Thymus (tissue), 11 donors: ENCODE results near the gene SAMD4B. TPM values are rescaled to one million over a fixed set of nuclear protein-coding genes. Genes with fewer than 3 reads are reported as not detected.

ENCODE experiments used
- DNase-seq, 9 donors: peaks; one replicate each; pipeline ENCODE4 v3.0.0-alpha.2; 2013; ENCODE audit warnings: low spot score in 9 of 9, low read depth in 6 of 9, missing footprints in 1 of 9
- H3K27ac ChIP-seq, 2 donors: one replicate each; pipeline ENCODE4 v1.5.1; 2013; ENCODE audit warnings: control low read depth in 1 of 2, low read depth in 1 of 2, low read length in 1 of 2, mild to moderate bottlenecking in 1 of 2, moderate library complexity in 1 of 2
- H3K27me3 ChIP-seq, 2 donors: one replicate each; pipeline ENCODE4 v1.5.1; 2013; ENCODE audit warnings: low read length in 1 of 2; ENCODE audit not compliant: control insufficient read depth in 2 of 2, insufficient read depth in 1 of 2
- H3K36me3 ChIP-seq, 2 donors: one replicate each; pipeline ENCODE4 v1.5.1; 2013; ENCODE audit warnings: low read length in 1 of 2, mild to moderate bottlenecking in 1 of 2, moderate library complexity in 1 of 2; ENCODE audit not compliant: control insufficient read depth in 2 of 2, insufficient read depth in 2 of 2
- H3K4me1 ChIP-seq, 2 donors: one replicate each; pipeline ENCODE4 v1.5.1; 2013; ENCODE audit warnings: low read length in 2 of 2; ENCODE audit not compliant: control insufficient read depth in 2 of 2, insufficient read depth in 2 of 2
- H3K4me3 ChIP-seq, 2 donors: one replicate each; pipeline ENCODE4 v1.5.1; 2013; ENCODE audit warnings: low read length in 2 of 2, control low read depth in 1 of 2, mild to moderate bottlenecking in 1 of 2
- H3K9me3 ChIP-seq, 2 donors: one replicate each; pipeline ENCODE4 v1.5.1; 2013; ENCODE audit warnings: low read length in 1 of 2, mild to moderate bottlenecking in 1 of 2; ENCODE audit not compliant: control insufficient read depth in 2 of 2, insufficient read depth in 1 of 2
- WGBS: extraction: QIAGEN DNeasy Blood & Tissue Kit; methylation state at CpG from one replicate; pipeline ENCODE4 v1.1.7; 2013; 5-methylcytosine and 5-hydroxymethylcytosine counted together
- polyA plus RNA-seq: library from polyadenylated mRNA; stranded (reverse); fragments of 200-250 nt; gene quantifications from one replicate; pipeline ENCODE4 v1.2.3, GENCODE V29; 2013
- total RNA-seq: library from RNA; stranded (reverse); fragments of 120-200 nt; gene quantifications from one replicate; pipeline ENCODE4 v1.2.4, GENCODE V29; 2013
- donor health status: healthy.

SAMD4B gene
- total and polyA plus RNA-seq, 2 donors: 11.7 to 64.9 TPM

DNA sequence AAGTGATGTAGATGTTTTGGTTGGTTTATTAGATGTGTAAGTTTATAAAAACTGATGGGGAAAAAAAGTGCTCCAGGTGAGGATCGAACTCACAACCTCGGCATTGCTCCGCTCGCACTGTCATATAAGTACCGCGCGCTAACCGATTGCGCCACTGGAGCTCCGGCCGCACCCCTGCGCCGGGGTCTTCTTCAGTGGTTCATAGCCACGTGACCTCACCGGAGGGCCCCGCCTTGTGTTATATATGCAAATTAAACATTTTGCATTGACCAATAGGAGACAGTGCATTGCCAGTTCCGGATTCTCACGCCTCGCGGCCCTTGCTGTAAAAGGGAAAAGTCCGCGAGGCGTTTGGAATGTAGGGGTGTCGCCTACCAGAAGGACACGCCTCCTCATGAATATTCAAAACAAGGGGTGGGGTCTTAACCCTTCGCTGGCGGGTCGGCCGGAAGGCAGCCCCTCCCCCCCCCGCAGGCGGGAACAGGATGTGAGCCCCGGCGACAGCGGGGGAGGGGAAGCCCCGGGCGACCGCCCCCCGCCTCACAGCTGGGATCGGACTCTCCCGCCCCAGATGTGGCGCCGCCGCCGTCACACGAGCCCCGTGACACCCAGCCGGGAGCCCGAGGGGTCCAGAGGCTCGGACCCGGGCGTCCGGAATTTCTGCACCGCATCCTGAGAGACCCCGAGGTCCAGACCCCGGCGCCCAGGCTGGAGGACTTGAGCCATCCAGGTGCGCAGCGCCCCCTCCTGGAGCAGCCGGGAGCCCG, 70.1 kb downstream of the SAMD4B start, which contains the start of gene PLEKHG2:
PLEKHG2 (plus strand) TSS at position 570 of the 767 bp plus-strand sequence. CDS start 1,418 bp downstream, outside the sequence.
- peaks cover 0 to 1% of the 10 kb centered on the region in 2 donors for H3K9me3 ChIP-seq
- DNase-seq: peak; percentile 93 to 100 (median 99)
- no peaks in the 10 kb centered on the region for H3K27me3 ChIP-seq
- H3K27ac ChIP-seq: peak within 1 kb of the TSS; percentile 99 to 100
- under 1% methylated on average over 60 of the region's 60 CpGs for WGBS
- H3K4me3 ChIP-seq: peak within 1 kb of the TSS; percentile 73 to 99
- peaks cover 22 to 57% of the 10 kb centered on the region in 2 donors for H3K4me1 ChIP-seq
- H3K36me3 ChIP-seq: peaks cover 26 to 40% of the 10 kb centered on the region in 2 donors

DNA sequence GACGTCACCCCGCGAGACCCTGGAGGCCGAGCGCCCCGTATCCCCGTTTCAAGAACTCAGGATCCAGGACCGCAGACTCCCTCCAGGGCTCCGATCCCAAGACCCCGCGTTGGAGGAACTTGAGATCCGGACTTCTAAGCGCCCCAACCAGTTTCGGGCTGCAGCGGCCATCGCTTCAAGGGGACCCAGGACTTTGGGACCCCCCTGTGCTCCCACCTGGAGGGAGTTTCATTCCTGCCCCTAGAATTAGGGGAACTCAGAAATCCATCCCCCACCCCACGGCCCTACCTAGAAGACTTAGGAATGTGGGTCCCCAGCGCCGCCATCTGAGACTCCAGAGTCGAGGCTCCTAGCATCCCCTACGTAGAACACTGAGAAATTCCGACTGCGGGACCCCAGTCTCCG, 70.6 kb downstream of the SAMD4B start:
- Histone ChIP-seq H3K36me3 (peaks cover 28 to 42% of the 10 kb centered on the region in 2 donors), H3K4me3 (peak overlapping the region; percentile 73 to 99), H3K4me1 (peaks cover 22 to 52% of the 10 kb centered on the region in 2 donors), H3K27me3 (no peaks in the 10 kb centered on the region), H3K9me3 (no peaks in the 10 kb centered on the region), H3K27ac (peak overlapping the region; percentile 89 to 97)
- peak in 1 of 9 donors; percentile 71 for DNase-seq
- WGBS: 0% methylated on average over 24 of the region's 24 CpGs

DNA sequence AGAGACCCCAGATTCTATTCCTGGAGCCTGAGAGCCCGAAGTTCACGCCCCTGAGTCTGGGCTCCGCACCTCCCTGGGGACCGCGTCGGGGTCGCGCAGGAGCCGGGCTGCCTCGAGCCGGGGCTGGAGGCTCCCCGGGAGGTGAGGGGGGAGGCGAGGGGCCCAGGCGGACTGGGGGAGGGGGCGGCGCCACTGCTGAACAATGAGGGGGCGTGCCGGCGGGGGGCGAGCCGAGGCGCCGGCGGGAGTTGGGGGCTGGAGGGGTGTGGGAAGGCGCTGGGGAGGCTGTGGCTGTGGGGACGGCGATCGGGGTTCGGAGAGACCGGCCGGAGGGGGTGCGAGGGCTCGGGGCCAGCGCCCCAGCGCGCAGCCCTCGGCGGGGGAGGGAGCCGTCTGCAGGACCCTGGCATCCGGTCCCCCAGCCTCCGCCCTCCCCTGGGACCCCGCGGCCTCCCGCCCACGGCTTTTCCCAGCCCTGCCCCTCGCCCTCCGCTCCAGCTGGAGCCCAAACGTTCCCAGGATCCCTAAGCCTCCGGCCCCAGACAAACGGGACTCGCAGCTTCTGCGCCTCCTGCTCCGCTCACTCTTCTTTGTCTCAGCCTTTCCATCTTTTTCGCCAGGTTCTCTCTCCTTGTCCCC, 71.2 kb downstream of the SAMD4B start:
- Histone ChIP-seq H3K27ac (peak overlapping the region; percentile 89 to 97), H3K4me3 (peak overlapping the region; percentile 73 to 99), H3K36me3 (peaks cover 26 to 40% of the 10 kb centered on the region in 2 donors), H3K9me3 (no peaks in the 10 kb centered on the region), H3K27me3 (no peaks in the 10 kb centered on the region), H3K4me1 (peaks cover 18 to 47% of the 10 kb centered on the region in 2 donors)
- DNase-seq: peak in 1 of 9 donors; percentile 72
- 3% methylated on average over 54 of the region's 54 CpGs for WGBS

DNA sequence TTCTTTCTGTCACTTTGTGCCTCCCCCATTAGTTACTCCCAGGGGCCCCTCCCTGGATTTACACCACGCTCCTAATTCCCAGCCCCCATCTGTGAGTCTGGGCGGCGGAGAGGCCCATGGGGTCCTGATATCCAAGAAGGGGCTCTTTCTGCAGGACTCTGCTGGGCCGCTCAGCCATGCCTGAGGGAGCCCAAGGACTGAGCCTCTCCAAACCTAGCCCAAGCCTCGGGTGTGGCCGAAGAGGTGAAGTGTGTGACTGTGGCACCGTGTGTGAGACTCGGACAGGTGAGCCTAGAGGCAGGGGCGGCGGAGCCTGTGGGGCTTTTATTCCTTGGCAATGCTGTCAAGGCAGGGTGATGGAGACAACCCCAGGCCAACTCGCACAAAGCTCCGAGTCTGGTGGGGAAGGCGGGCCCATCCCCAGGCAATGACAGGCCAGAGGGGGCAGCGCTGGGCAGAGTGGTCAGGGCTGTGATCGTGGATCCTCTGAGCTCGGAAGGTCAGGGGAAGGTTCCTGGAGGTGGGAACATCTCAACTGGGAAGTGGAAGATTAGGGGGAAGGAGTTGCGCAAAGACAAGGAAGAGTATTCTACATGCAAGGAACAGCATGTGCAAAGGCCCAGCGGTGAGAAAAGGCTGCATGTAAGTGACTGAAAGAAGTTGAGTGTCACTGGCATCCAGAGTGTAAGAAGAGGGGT, 71.8 kb downstream of the SAMD4B start:
- no peaks in the 10 kb centered on the region for H3K9me3 ChIP-seq
- no peaks in the 10 kb centered on the region for H3K27me3 ChIP-seq
- H3K4me3 ChIP-seq: peak overlapping the region; percentile 73 to 99
- H3K27ac ChIP-seq: peak overlapping the region; percentile 62 to 97
- DNase-seq: no peak
- WGBS: 81% methylated on average over 18 of the region's 18 CpGs
- H3K36me3 ChIP-seq: peaks cover 27 to 41% of the 10 kb centered on the region in 2 donors
- H3K4me1 ChIP-seq: peaks cover 13 to 40% of the 10 kb centered on the region in 2 donors

DNA sequence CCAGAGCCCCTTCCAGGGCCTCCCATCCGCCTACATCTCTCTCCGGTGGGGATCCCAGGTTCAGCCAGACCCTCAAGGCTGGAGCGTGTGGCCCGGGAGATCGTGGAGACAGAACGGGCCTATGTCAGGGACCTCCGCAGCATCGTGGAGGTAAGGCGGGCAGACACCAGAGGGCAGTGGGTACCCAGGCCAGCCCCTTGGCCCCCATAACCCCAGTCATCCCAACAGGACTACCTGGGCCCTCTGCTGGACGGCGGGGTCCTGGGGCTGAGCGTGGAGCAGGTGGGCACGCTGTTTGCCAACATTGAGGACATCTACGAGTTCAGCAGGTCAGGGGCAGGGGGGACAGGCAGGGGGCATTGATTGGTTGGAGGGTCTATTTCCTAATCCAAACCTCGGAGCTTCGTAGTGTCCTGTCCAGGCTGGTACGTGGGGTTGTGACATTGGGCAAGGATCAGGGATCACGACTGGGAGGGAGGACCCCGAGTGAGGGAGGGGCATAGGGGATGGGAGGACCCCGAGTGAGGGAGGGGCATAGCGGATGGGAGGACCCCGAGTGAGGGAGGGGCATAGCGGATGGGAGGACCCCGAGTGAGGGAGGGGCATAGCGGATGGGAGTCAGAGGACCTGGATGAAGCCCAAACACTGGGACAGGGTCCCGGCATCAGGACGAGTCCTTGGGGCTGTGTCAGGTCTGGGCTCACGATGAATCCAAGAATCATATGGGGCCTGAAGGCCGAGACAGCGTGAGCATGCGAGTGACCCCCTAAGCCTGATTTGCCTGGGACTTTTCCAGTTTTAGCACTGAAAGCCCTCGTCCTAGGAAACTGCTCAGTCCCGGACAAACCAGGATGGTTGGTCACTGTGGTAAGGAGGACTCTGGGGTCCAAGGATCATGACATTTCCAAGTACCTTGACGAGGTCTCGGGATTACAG, 73.2 kb downstream of the SAMD4B start:
- WGBS: 97% methylated on average over 35 of the region's 35 CpGs
- DNase-seq: no peak
- Histone ChIP-seq H3K27ac (no peak overlapping the region), H3K4me3 (no peak overlapping the region), H3K36me3 (peaks cover 29 to 49% of the 10 kb centered on the region in 2 donors), H3K4me1 (peaks cover 13 to 29% of the 10 kb centered on the region in 2 donors), H3K27me3 (no peaks in the 10 kb centered on the region), H3K9me3 (no peaks in the 10 kb centered on the region)

DNA sequence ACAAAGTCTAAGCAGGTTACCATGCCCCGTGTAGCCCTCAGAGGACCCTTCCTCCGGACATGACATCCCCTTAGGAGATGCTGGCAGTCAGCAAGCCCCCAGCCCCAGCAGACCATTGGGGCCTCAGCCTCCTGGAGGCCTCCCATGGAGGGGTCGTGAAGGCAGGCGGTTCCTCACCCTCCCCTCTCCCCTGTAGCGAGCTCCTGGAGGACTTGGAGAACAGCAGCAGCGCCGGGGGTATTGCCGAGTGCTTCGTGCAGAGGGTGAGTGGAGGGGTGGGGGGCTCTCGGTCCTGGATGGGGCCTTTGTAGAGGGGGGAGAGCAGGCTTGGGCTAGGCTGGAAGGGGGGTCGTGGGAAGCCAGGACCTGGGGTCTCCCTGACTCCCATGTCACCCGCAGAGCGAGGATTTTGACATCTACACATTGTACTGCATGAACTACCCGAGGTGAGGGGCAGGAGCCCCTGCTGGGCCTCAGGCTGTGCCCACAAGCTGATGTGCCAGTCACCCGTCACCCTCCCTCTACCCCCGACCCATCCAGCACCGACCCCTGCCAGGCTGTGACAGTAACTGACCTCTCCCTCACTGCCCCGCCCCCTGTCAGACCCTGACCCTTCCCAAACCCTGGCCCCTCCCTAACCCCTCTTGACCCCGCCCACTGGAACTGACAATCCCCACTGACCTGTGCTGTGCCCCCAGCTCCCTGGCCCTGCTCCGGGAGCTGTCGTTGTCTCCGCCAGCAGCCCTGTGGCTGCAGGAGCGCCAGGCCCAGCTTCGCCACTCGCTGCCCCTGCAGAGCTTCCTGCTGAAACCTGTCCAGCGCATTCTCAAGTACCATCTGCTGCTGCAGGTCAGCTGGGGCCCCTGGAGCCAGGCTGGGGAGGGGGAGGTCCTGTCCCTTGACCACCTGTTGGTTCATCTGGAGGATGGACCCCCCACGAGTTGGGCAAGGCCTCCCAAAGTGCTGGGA, 74.2 kb downstream of the SAMD4B start:
- H3K27ac ChIP-seq: no peak overlapping the region
- H3K9me3 ChIP-seq: no peaks in the 10 kb centered on the region
- H3K4me1 ChIP-seq: peaks cover 4 to 18% of the 10 kb centered on the region in 2 donors
- no peak for DNase-seq
- H3K36me3 ChIP-seq: peaks cover 38 to 59% of the 10 kb centered on the region in 2 donors
- no peak overlapping the region for H3K4me3 ChIP-seq
- WGBS: 94% methylated on average over 27 of the region's 27 CpGs
- no peaks in the 10 kb centered on the region for H3K27me3 ChIP-seq

- H3K9me3 ChIP-seq: no peaks in the 10 kb centered on the region
- no peak overlapping the region for H3K4me3 ChIP-seq
- peak overlapping the region in 1 of 2 donors; percentile 27 for H3K27ac ChIP-seq
- H3K36me3 ChIP-seq: peaks cover 45 to 70% of the 10 kb centered on the region in 2 donors
- H3K4me1 ChIP-seq: peaks cover 4 to 17% of the 10 kb centered on the region in 2 donors
- no peaks in the 10 kb centered on the region for H3K27me3 ChIP-seq
- 86% methylated on average over 30 of the region's 30 CpGs for WGBS
- no peak for DNase-seq
Measured at GRCh38 chr19:39417463-39418181, 75.4 kb downstream of the SAMD4B start.
